ENCODE measurements around the gene ACTC1.

- TF ChIP-seq RARB (CRISPR knock-in tag; IDR thresholded peaks at IDR 0.05) (no peak), CTCF (IDR thresholded peaks at IDR 0.05) (no peak), POLR2A (IDR thresholded peaks at IDR 0.05; ENCODE audit: low read length) (no peak), ZC3H11A (IDR thresholded peaks at IDR 0.05) (no peak), MAZ (IDR thresholded peaks at IDR 0.05; ENCODE audit: borderline replicate concordance, low read depth, low read length) (no peak), MAX (IDR thresholded peaks at IDR 0.05) (no peak), MAFK (IDR thresholded peaks at IDR 0.05; ENCODE audit: partially characterized antibody) (no peak), CBX2 (IDR thresholded peaks at IDR 0.05; ENCODE audit: borderline replicate concordance, low read depth) (no peak), EP300 (IDR thresholded peaks at IDR 0.05) (no peak), SMC3 (IDR thresholded peaks at IDR 0.05) (no peak), KDM5A (IDR thresholded peaks at IDR 0.05) (no peak), REST (IDR thresholded peaks at IDR 0.05) (no peak), RNF2 (IDR thresholded peaks at IDR 0.05; ENCODE audit: borderline replicate concordance, low read depth) (no peak)
Measured at GRCh38 chr15:34812369-34812768, 17.0 kb upstream of the ACTC1 start.

All from A549 (cell line).